Activated CD4-positive, alpha-beta memory T cell treated with anti-CD3 and anti-CD28 coated beads for 36 hours (primary cell): Measurements from ENCODE around the gene ARL2BP. TPM values are rescaled to one million over a fixed set of nuclear protein-coding genes. Genes with fewer than 3 reads are reported as not detected.

ENCODE experiments used
- CTCF ChIA-PET: fragments of 350-600 bp; sonication (Branson Sonifier 250); formaldehyde crosslinking; loops from one replicate; lab custom pipeline; 2021; ENCODE audit warnings: antibody characterized with exemption, inconsistent platforms; lab: Charles Lee
- POLR2A ChIA-PET: fragments of 350-600 bp; sonication (Branson Sonifier 250); formaldehyde crosslinking; loops from one replicate; lab custom pipeline; 2021; ENCODE audit warnings: antibody characterized with exemption; lab: Charles Lee
- DNase-seq: peaks from one replicate; pipeline ENCODE4 v3.0.0-alpha.2; 2020
- H3K27ac Mint-ChIP-seq: one replicate; pipeline ENCODE4 v1.8.0; 2021; ENCODE audit warnings: mixed read lengths
- H3K27me3 Mint-ChIP-seq: one replicate; pipeline ENCODE4 v1.8.0; 2021; ENCODE audit warnings: mixed read lengths
- H3K36me3 Mint-ChIP-seq: one replicate; pipeline ENCODE4 v1.8.0; 2021; ENCODE audit warnings: mixed read lengths
- H3K4me1 Mint-ChIP-seq: one replicate; pipeline ENCODE4 v1.8.0; 2021; ENCODE audit warnings: low read depth, mixed read lengths
- H3K4me3 Mint-ChIP-seq: one replicate; pipeline ENCODE4 v1.8.0; 2021; ENCODE audit warnings: mild to moderate bottlenecking, mixed read lengths
- H3K9me3 Mint-ChIP-seq: one replicate; pipeline ENCODE4 v1.8.0; 2021; ENCODE audit warnings: mixed read lengths
- intact Hi-C: fragments of 100-400 bp; cut with micrococcal nuclease; formaldehyde crosslinking; loops from one replicate; pipeline ENCODE4 v1.15.1; 2023
- total RNA-seq, 2 experiments: library from RNA; stranded (reverse); gene quantifications; one replicate each; pipeline ENCODE4 v1.2.3, GENCODE V29; 2021

Gene ARL2BP
- total RNA-seq, 2 experiments from 2014 or later: 16.4 to 16.9 TPM

- H3K27ac Mint-ChIP-seq: no peak overlapping the region
- ChIA-PET CTCF (no interaction called here), POLR2A (interaction anchor here (1.2 kb wide), 1 partner anchor 13 kb away, joined by 3 read pairs; the partner anchor contains the start of gene ARL2BP)
- no peak for DNase-seq
- no peak overlapping the region for H3K4me3 Mint-ChIP-seq
- H3K36me3 Mint-ChIP-seq: no peaks in the 10 kb centered on the region
- H3K9me3 Mint-ChIP-seq: no peaks in the 10 kb centered on the region
- H3K4me1 Mint-ChIP-seq: peaks cover 11% of the 10 kb centered on the region
- intact Hi-C loops: no loop called here
- H3K27me3 Mint-ChIP-seq: no peaks in the 10 kb centered on the region
Observed at GRCh38 chr16:57258226-57258909, 13.3 kb downstream of the ARL2BP start.

- Mint-ChIP-seq H3K9me3 (no peaks in the 10 kb centered on the region), H3K27ac (peak overlapping the region; percentile 51), H3K4me3 (no peak overlapping the region), H3K36me3 (no peaks in the 10 kb centered on the region), H3K27me3 (no peaks in the 10 kb centered on the region), H3K4me1 (peaks cover 11% of the 10 kb centered on the region)
- ChIA-PET CTCF (no interaction called here), POLR2A (interaction anchor here (0.7 to 1.2 kb wide), 2 partner anchors 14 to 71 kb away, joined by 3 to 4 read pairs; partner anchors contain the start of gene ARL2BP)
- DNase-seq: no peak
- intact Hi-C loops: no loop called here
Observed at GRCh38 chr16:57258910-57259475, 13.9 kb downstream of the ARL2BP start.

DNA sequence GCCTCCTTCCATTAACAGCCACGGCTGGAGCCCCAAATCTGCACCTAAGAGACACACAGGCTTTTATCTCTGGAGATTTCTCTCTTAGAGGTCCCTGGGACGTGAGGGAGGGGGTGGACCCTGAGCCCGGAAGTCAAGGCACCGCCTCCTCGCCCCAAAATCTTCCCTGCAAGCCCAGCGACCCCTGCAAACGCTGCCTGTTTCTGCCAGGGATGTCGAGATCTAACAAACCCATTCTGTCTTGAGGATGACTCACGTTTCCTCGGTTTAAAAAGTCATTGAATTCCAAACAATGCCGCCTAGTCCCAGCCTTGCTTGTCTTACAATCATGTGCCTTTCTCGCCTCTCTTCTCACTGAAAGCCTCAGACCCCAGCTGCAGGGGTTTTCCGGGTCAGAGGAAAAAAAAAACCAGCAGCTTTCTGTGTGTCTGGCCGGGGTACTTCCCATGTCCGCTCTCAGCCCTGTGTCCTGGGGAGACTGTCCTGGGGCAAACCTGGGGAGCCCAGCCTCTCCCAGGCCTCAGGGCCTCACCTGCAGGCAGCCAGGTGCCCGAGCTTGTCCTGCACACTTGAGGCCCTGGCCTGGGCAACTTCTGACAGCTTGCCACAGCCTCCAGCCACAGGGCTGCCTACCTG lies 15.4 kb downstream of the ARL2BP start:
- Mint-ChIP-seq H3K27ac (no peak overlapping the region), H3K27me3 (no peaks in the 10 kb centered on the region), H3K4me1 (peaks cover 13% of the 10 kb centered on the region), H3K9me3 (no peaks in the 10 kb centered on the region), H3K4me3 (no peak overlapping the region), H3K36me3 (no peaks in the 10 kb centered on the region)
- intact Hi-C loops: no loop called here
- DNase-seq: peak; percentile 29
- ChIA-PET CTCF (interaction anchor here (1.0 kb wide), 1 partner anchor 156 kb away, joined by 3 read pairs; no protein-coding TSS in a partner anchor), POLR2A (no interaction called here)

GRCh38 chr16:57261806-57262205 lies 16.7 kb downstream of the ARL2BP start:
- intact Hi-C loops: no loop called here
- no peaks in the 10 kb centered on the region for H3K27me3 Mint-ChIP-seq
- peaks cover 25% of the 10 kb centered on the region for H3K4me1 Mint-ChIP-seq
- no peaks in the 10 kb centered on the region for H3K9me3 Mint-ChIP-seq
- CTCF ChIA-PET: no interaction called here
- no peaks in the 10 kb centered on the region for H3K36me3 Mint-ChIP-seq
- no peak overlapping the region for H3K4me3 Mint-ChIP-seq
- no peak for DNase-seq
- POLR2A ChIA-PET: no interaction called here
- no peak overlapping the region for H3K27ac Mint-ChIP-seq

- no peak overlapping the region for H3K4me3 Mint-ChIP-seq
- no peaks in the 10 kb centered on the region for H3K27me3 Mint-ChIP-seq
- POLR2A ChIA-PET: no interaction called here
- no peaks in the 10 kb centered on the region for H3K9me3 Mint-ChIP-seq
- H3K36me3 Mint-ChIP-seq: no peaks in the 10 kb centered on the region
- H3K27ac Mint-ChIP-seq: no peak overlapping the region
- DNase-seq: no peak
- CTCF ChIA-PET: interaction anchor here (1.2 kb wide), 1 partner anchor 53 kb away, joined by 3 read pairs; no protein-coding TSS in a partner anchor
- H3K4me1 Mint-ChIP-seq: peaks cover 34% of the 10 kb centered on the region
- intact Hi-C loops: no loop called here
Observed at GRCh38 chr16:57262841-57263540, 17.9 kb downstream of the ARL2BP start.

DNA sequence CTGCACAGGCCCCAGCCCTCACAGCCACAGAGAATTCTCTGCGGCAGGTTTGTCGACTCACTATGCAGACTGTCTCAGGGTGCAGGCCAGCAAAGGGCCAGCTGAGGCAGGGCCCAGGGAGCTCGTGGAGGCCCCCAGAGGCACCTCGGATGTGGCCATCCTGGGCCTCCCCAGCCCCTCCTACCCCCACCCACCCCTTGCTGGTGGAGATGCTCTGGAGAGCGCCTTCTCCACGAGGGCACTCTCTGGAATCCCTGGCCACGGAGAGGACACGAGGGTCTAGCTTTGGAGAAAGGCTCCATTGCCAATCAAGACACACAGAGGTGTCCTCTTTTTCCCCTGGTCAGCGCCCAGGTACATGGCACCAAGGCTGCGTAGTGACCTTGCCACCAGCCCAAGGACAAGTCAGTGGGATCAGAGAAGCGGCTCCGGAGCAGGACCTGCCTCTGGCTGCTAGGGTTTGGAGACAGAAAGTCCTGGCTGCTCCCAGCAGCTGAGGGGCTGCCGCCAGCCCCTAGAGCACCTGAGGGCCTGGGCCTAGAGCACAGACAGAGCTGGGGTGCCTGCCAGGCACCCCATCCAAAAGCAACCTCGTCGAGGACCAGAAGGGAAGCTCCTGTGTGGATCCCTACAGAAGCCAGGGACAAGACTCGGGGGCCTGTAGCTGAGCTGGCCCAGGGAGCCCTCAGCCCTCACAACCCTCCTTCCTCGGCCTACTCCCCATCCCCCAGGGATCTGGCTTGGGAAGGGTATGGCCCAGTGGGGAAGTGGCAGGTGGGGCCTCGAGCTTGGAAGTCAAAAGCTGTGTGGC lies 18.7 kb downstream of the ARL2BP start:
- no peak overlapping the region for H3K27ac Mint-ChIP-seq
- intact Hi-C loops: no loop called here
- no peaks in the 10 kb centered on the region for H3K36me3 Mint-ChIP-seq
- ChIA-PET POLR2A (no interaction called here), CTCF (interaction anchor here (1.2 kb wide), 1 partner anchor 52 kb away, joined by 3 read pairs; no protein-coding TSS in a partner anchor)
- no peak for DNase-seq
- no peak overlapping the region for H3K4me3 Mint-ChIP-seq
- no peaks in the 10 kb centered on the region for H3K9me3 Mint-ChIP-seq
- peaks cover 40% of the 10 kb centered on the region for H3K4me1 Mint-ChIP-seq
- no peaks in the 10 kb centered on the region for H3K27me3 Mint-ChIP-seq

DNA sequence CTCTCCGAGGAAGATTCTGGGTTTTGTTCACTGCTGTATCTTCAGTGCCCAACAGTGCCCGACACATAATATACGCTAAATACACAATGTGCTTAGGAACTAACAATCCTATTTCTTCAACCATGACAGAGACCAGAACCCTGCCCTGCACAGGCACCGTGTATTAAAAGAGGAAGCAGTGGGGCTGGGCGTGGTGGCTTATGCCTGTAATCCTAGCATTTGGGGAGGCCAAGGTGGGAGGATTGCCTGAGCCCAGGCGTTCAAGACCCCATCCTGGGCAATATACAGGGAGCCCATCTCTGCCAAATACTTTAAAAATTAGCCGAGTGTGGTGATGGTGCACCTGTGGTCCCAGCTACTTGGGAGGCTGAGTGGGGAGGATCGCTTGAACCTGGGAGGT lies 19.3 kb downstream of the ARL2BP start:
- no peak overlapping the region for H3K27ac Mint-ChIP-seq
- POLR2A ChIA-PET: no interaction called here
- CTCF ChIA-PET: no interaction called here

DNA sequence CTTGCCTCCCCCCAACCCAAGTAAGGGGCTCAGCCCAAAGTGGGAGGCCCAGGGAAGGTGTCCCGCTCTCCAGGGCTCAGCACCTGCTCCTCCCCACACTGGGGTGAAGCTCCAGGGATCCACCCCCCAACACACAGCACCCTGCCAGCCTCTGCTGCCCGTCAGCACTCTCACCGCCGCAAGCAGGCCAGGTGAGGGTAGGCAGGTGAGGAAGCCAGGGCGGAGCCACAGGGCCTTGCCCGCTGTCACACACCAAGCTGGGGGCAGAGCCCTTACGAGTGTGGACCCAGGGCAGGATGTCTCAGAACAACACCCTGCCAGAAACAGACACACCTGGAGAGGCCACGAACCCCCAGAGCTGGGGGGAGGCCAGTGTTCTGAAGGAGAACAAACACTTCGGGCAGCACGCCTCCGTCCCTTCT lies 19.9 kb downstream of the ARL2BP start:
- no peak for DNase-seq

More for the DNA sequence above, 19.3 kb downstream of the ARL2BP start:
- no peaks in the 10 kb centered on the region for H3K9me3 Mint-ChIP-seq
- no peak for DNase-seq
- peaks cover 41% of the 10 kb centered on the region for H3K4me1 Mint-ChIP-seq
- intact Hi-C loops: no loop called here
- no peaks in the 10 kb centered on the region for H3K27me3 Mint-ChIP-seq
- H3K4me3 Mint-ChIP-seq: no peak overlapping the region
- H3K36me3 Mint-ChIP-seq: no peaks in the 10 kb centered on the region

GRCh38 chr16:57265850-57266530 lies 20.9 kb downstream of the ARL2BP start:
- no peak for DNase-seq
- POLR2A ChIA-PET: no interaction called here
- intact Hi-C loops: loop anchor here (1.0 kb wide), 1 partner anchor 11 kb away; no protein-coding TSS in a partner anchor

More for the DNA sequence above, 19.9 kb downstream of the ARL2BP start:
- ChIA-PET CTCF (no interaction called here), POLR2A (no interaction called here)
- Mint-ChIP-seq H3K27me3 (no peaks in the 10 kb centered on the region), H3K4me1 (peaks cover 38% of the 10 kb centered on the region), H3K9me3 (no peaks in the 10 kb centered on the region), H3K4me3 (no peak overlapping the region), H3K36me3 (no peaks in the 10 kb centered on the region), H3K27ac (no peak overlapping the region)
- intact Hi-C loops: no loop called here

DNA sequence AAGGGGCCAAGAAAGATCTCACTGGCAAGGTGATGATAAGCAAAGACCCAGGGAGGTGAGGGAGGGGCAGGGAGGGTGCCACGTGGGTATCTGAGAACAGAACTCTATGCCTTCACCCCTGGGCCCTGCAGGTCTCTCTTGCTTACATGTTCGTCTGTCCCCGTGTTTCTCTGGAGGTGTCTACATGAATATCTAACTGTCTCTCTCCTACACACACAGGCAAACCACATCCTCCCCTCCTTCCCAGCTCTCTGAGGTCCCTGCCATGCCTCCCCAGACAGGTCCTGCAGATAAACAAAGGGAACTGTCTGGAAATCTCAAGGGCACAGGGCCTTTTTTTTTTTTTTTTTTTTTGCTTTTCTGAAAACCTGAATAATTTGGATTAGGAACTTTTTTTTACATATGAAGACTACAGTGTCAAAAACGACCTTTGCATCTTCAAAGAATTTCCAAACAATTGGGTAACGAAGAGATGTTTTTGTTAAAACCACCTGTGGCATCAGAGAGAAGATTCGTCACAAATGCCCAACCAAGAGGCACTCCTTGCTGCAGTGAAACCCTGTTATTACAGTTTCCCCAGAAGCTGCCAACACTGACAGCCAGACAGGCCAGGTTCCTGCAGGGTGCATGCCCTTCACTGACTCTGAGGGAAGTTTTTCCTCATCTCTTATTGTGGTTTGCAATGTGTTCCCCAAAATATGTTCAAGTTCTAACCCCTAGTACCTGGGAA lies 21.6 kb downstream of the ARL2BP start:
- Mint-ChIP-seq H3K4me1 (peaks cover 32% of the 10 kb centered on the region), H3K4me3 (no peak overlapping the region)

More at GRCh38 chr16:57265850-57266530, 20.9 kb downstream of the ARL2BP start:
- Mint-ChIP-seq H3K4me3 (no peak overlapping the region), H3K4me1 (peaks cover 32% of the 10 kb centered on the region), H3K9me3 (no peaks in the 10 kb centered on the region), H3K36me3 (no peaks in the 10 kb centered on the region), H3K27me3 (no peaks in the 10 kb centered on the region), H3K27ac (peak overlapping the region; percentile 29)
- CTCF ChIA-PET: interaction anchor here (1.0 kb wide), 1 partner anchor 26 kb away, joined by 3 read pairs; no protein-coding TSS in a partner anchor

More for the DNA sequence above, 21.6 kb downstream of the ARL2BP start:
- peak overlapping the region; percentile 29 for H3K27ac Mint-ChIP-seq
- H3K36me3 Mint-ChIP-seq: no peaks in the 10 kb centered on the region
- intact Hi-C loops: loop anchor here (1.0 kb wide), 1 partner anchor 11 kb away; no protein-coding TSS in a partner anchor
- H3K27me3 Mint-ChIP-seq: no peaks in the 10 kb centered on the region
- no peaks in the 10 kb centered on the region for H3K9me3 Mint-ChIP-seq
- ChIA-PET POLR2A (interaction anchor here (0.6 kb wide), 1 partner anchor 22 kb away, joined by 3 read pairs; the partner anchor contains the start of gene ARL2BP), CTCF (interaction anchor here (0.6 to 1.0 kb wide), 2 partner anchors 25 to 301 kb away, joined by 3 read pairs; no protein-coding TSS in a partner anchor)
- DNase-seq: peak; percentile 51
